K562 (cell line): ENCODE measurements around the gene LZTS3. TPM values are rescaled to one million over a fixed set of nuclear protein-coding genes. Genes with fewer than 3 reads are reported as not detected.

ENCODE experiments used
- ARID2 ChIP-seq: fragments of 450-650 bp; IDR thresholded peaks from 2 replicates; pipeline ENCODE4 v1.6.1; 2017; ENCODE audit warnings: antibody characterized with exemption, mild to moderate bottlenecking
- CGGBP1 ChIP-seq: fragments of 250-450 bp; sonication (Bioruptor Pico); IDR thresholded peaks from 2 replicates; pipeline ENCODE4 v1.9.0; 2021; ENCODE audit warnings: mild to moderate bottlenecking
- ELF1 ChIP-seq: fragments of 200-800 bp; sonication (Bioruptor generic); IDR thresholded peaks from 2 replicates; pipeline ENCODE4 v1.6.1; 2016; ENCODE audit warnings: missing genetic modification characterization, missing compliant biosample characterization
- EP300 ChIP-seq: IDR thresholded peaks from 2 replicates; pipeline ENCODE4 v1.6.1; 2012; ENCODE audit warnings: low read length, improper control_type of control experiment
- FIP1L1 ChIP-seq: fragments of 200-400 bp; formaldehyde crosslinking; IDR thresholded peaks from 2 replicates; pipeline ENCODE4 v1.6.1; 2018; ENCODE audit warnings: mild to moderate bottlenecking, low read depth, low read length; ENCODE audit not compliant: poor library complexity, severe bottlenecking
- FOSL1 ChIP-seq: fragments of 200-800 bp; sonication (Bioruptor generic); conservative IDR thresholded peaks from 2 replicates; pipeline ENCODE4 v1.6.1; 2016; ENCODE audit warnings: missing genetic modification characterization, missing compliant biosample characterization
- GTF2E2 ChIP-seq: fragments of 200-800 bp; sonication (Bioruptor generic); IDR thresholded peaks from 2 replicates; pipeline ENCODE4 v1.6.1; 2016; ENCODE audit warnings: missing genetic modification characterization, missing compliant biosample characterization
- HMG20B ChIP-seq: fragments of 250-450 bp; sonication (Bioruptor Pico); IDR thresholded peaks from 2 replicates; pipeline ENCODE4 v1.5.0; 2021; ENCODE audit warnings: mild to moderate bottlenecking
- MTA1 ChIP-seq: fragments of 450-650 bp; IDR thresholded peaks from 2 replicates; pipeline ENCODE4 v1.6.1; 2017; ENCODE audit warnings: borderline replicate concordance
- MXD1 ChIP-seq: fragments of 250-450 bp; sonication (Bioruptor Pico); IDR thresholded peaks from 2 replicates; pipeline ENCODE4 v1.8.0; 2021; ENCODE audit warnings: borderline replicate concordance, mild to moderate bottlenecking, moderate library complexity; ENCODE audit not compliant: poor library complexity, severe bottlenecking
- NCOA2 ChIP-seq, 2 experiments: fragments of 450-650 bp; IDR thresholded peaks; 2 replicates each; pipeline ENCODE4 v1.6.1; 2018; ENCODE audit warnings: mild to moderate bottlenecking in 2 of 2, moderate library complexity in 1 of 2; ENCODE audit not compliant: partially characterized antibody in 2 of 2
- NCOA4 ChIP-seq: fragments of 450-650 bp; IDR thresholded peaks from 2 replicates; pipeline ENCODE4 v1.6.1; 2018; ENCODE audit warnings: mild to moderate bottlenecking; ENCODE audit not compliant: partially characterized antibody
- RBBP5 ChIP-seq: fragments of 200-600 bp; sonication (generic); IDR thresholded peaks from 2 replicates; pipeline ENCODE4 v1.6.1; 2012; ENCODE audit warnings: borderline replicate concordance, mild to moderate bottlenecking, low read length, control low read depth, inconsistent platforms; ENCODE audit not compliant: insufficient read depth, poor library complexity, severe bottlenecking
- SMC3 ChIP-seq: conservative IDR thresholded peaks from 2 replicates; pipeline ENCODE4 v1.6.1; 2011; ENCODE audit warnings: low read depth, low read length, improper control_type of control experiment; ENCODE audit not compliant: insufficient read depth
- SREBF1 ChIP-seq: fragments of 150-350 bp; IDR thresholded peaks from 2 replicates; pipeline ENCODE4 v1.6.1; 2014; ENCODE audit warnings: antibody characterized with exemption, low read depth, low read length, borderline replicate concordance
- STAT5A ChIP-seq: IDR thresholded peaks from 2 replicates; pipeline ENCODE4 v1.6.1; 2012; ENCODE audit warnings: low read length, inconsistent platforms, borderline replicate concordance
- TCF3 ChIP-seq: sonication (generic); formaldehyde crosslinking; IDR thresholded peaks from 2 replicates; pipeline ENCODE4 v1.4.0; 2020; ENCODE audit warnings: mild to moderate bottlenecking, missing genetic modification reagents
- ZBTB33 ChIP-seq: sonication (generic); formaldehyde crosslinking; IDR thresholded peaks from 2 replicates; pipeline ENCODE4 v1.8.1; 2023; ENCODE audit warnings: mild to moderate bottlenecking, missing genetic modification reagents
- ZBTB7A ChIP-seq: IDR thresholded peaks from 2 replicates; pipeline ENCODE4 v1.6.1; 2011; ENCODE audit warnings: low read depth, mild to moderate bottlenecking, low read length, moderate library complexity, borderline replicate concordance; ENCODE audit not compliant: control insufficient read depth
- ZC3H8 ChIP-seq: fragments of 450-650 bp; IDR thresholded peaks from 2 replicates; pipeline ENCODE4 v1.6.1; 2017
- ZFP30 ChIP-seq: fragments of 250-450 bp; sonication (Bioruptor Pico); IDR thresholded peaks from 2 replicates; pipeline ENCODE4 v1.8.0; 2022; ENCODE audit warnings: moderate library complexity, mild to moderate bottlenecking, inconsistent platforms, borderline replicate concordance
- ZNF24 ChIP-seq: fragments of 450-650 bp; IDR thresholded peaks from 2 replicates; pipeline ENCODE4 v1.6.1; 2016
- ZNF551 ChIP-seq: fragments of 250-450 bp; sonication (Bioruptor Pico); IDR thresholded peaks from 2 replicates; pipeline ENCODE4 v1.5.0; 2021; ENCODE audit warnings: mild to moderate bottlenecking, moderate library complexity
- ZNF707 ChIP-seq: fragments of 250-450 bp; sonication (Bioruptor Pico); conservative IDR thresholded peaks from 2 replicates; pipeline ENCODE4 v1.8.0; 2022; ENCODE audit warnings: inconsistent platforms, mild to moderate bottlenecking, moderate library complexity
- ZNF75A ChIP-seq: fragments of 450-650 bp; formaldehyde crosslinking; IDR thresholded peaks from 2 replicates; pipeline ENCODE4 v1.4.0; 2020; ENCODE audit warnings: mild to moderate bottlenecking
- ZNF780A ChIP-seq: fragments of 250-450 bp; sonication (Bioruptor Pico); IDR thresholded peaks from 2 replicates; pipeline ENCODE4 v1.5.0; 2021; ENCODE audit warnings: mild to moderate bottlenecking
- ZNF79 ChIP-seq: fragments of 250-450 bp; sonication (Bioruptor Pico); IDR thresholded peaks from 2 replicates; pipeline ENCODE4 v1.4.0; 2020; ENCODE audit warnings: low read depth, mild to moderate bottlenecking, moderate library complexity
- polyA plus RNA-seq, 8 experiments: library from polyadenylated mRNA; depleted of rRNA in 4 of 8; stranded (reverse) in 5 of 8; unstranded in 3 of 8; fragments of >200 nt; fragmentation: Nextera tagmentation in 2 of 8; fragmentation: Illumina TruSeq in 1 of 8; extraction: Ambion mirVana in 2 of 8; extraction: Trizol in 1 of 8; gene quantifications; 2 replicates each; pipeline versions ENCODE4 v1.2.1 to v1.2.3, GENCODE V29; 2011 to 2014; ENCODE audit warnings: inconsistent platforms in 1 of 8, missing spikeins in 1 of 8
- total RNA-seq, 7 experiments: library from RNA; depleted of rRNA in 6 of 7; stranded (reverse); fragments of >200 nt in 6 of 7; fragmentation: Illumina TruSeq in 2 of 7; extraction: Trizol in 2 of 7; gene quantifications; 2 replicates each; pipeline versions ENCODE4 v1.2.1 to v1.2.3, GENCODE V29; 2011 to 2021; ENCODE audit warnings: low replicate concordance in 1 of 7

The LZTS3 gene
- total and polyA plus RNA-seq, 9 of the 15 experiments (the other 6 are each of a cell fraction or from before 2014, with no cell fraction given) = 0.07 to 2.9 (median 2.0) TPM

GRCh38 chr20:3209257-3209945 is 36.1 kb upstream of the LZTS3 start, which contains the start of gene ITPA (continued):
- TF ChIP-seq ARID2 (no peak), SREBF1 (no peak), ZNF707 (CRISPR knock-in tag) (no peak), MXD1 (CRISPR knock-in tag) (no peak), ZFP30 (no peak), ZNF75A (CRISPR knock-in tag) (no peak), ZNF551 (no peak), NCOA2 (IDR thresholded peaks at IDR 0.05; ENCODE audit: partially characterized antibody in 2 of 2) (no peak), FOSL1 (tag) (no peak), HMG20B (CRISPR knock-in tag) (no peak), EP300 (no peak), ZC3H8 (no peak), MTA1 (0 out of 2 replicates have a peak, but pooled peaks have one; percentile 16), FIP1L1 (no peak), ZBTB7A (peak; percentile 89; the same call in 1 of the 2 replicates), SMC3 (no peak), ZNF24 (no peak), TCF3 (CRISPR knock-in tag) (no peak), STAT5A (no peak), ZNF780A (CRISPR knock-in tag) (no peak), RBBP5 (peak; percentile 58), ELF1 (tag) (peak; percentile 78; the same call in 1 of the 2 replicates), ZBTB33 (no peak), NCOA4 (no peak), GTF2E2 (peak; percentile 48), ZNF79 (CRISPR knock-in tag) (no peak), CGGBP1 (CRISPR knock-in tag) (no peak)
